Glutamatergic neuron (in vitro differentiated cells): ENCODE results near the gene DAZAP2. TPM values are rescaled to one million over a fixed set of nuclear protein-coding genes. Genes with fewer than 3 reads are reported as not detected.

Experiments
- DNase-seq: peaks from one replicate; pipeline ENCODE4 v3.0.0; 2022
- H3K27ac Mint-ChIP-seq: one replicate; pipeline ENCODE4 v1.8.0; 2020; ENCODE audit warnings: mild to moderate bottlenecking, mixed read lengths, inconsistent platforms; ENCODE audit not compliant: unreplicated experiment
- H3K27me3 Mint-ChIP-seq: one replicate; pipeline ENCODE4 v1.8.0; 2020; ENCODE audit warnings: mild to moderate bottlenecking, moderate library complexity, mixed read lengths, inconsistent platforms; ENCODE audit not compliant: unreplicated experiment
- H3K36me3 Mint-ChIP-seq: one replicate; pipeline ENCODE4 v1.8.0; 2020; ENCODE audit warnings: mild to moderate bottlenecking, mixed read lengths, inconsistent platforms; ENCODE audit not compliant: unreplicated experiment
- H3K4me1 Mint-ChIP-seq: one replicate; pipeline ENCODE4 v1.8.0; 2020; ENCODE audit warnings: mild to moderate bottlenecking, low read depth, mixed read lengths, inconsistent platforms; ENCODE audit not compliant: unreplicated experiment
- H3K4me3 Mint-ChIP-seq: one replicate; pipeline ENCODE4 v1.8.0; 2020; ENCODE audit warnings: mild to moderate bottlenecking, mixed read lengths, inconsistent platforms; ENCODE audit not compliant: unreplicated experiment
- H3K9me3 Mint-ChIP-seq: one replicate; pipeline ENCODE4 v1.8.0; 2020; ENCODE audit warnings: mild to moderate bottlenecking, moderate library complexity, mixed read lengths, inconsistent platforms; ENCODE audit not compliant: unreplicated experiment
- CTCF ChIP-seq: fragments of 200-600 bp; sonication (generic); IDR thresholded peaks from one replicate; pipeline ENCODE4 v1.5.0; 2021; ENCODE audit not compliant: partially characterized antibody, unreplicated experiment
- total RNA-seq: library from RNA; stranded (reverse); fragmentation: NEBNext Ultra II Directional; extraction: Animal tissue kit (Norgen Biotek cat#: 25700); gene quantifications from one replicate; pipeline ENCODE4 v1.2.1, GENCODE V29; 2021; ENCODE audit not compliant: unreplicated experiment

Gene DAZAP2
- total RNA-seq, 1 donor from 2014 or later, result 31.9 TPM

GRCh38 chr12:51262758-51263177 is 24.1 kb downstream of the DAZAP2 start:
- Mint-ChIP-seq H3K9me3 (no peaks in the 10 kb centered on the region), H3K4me3 (no peak overlapping the region), H3K36me3 (no peaks in the 10 kb centered on the region), H3K27ac (no peak overlapping the region), H3K27me3 (no peaks in the 10 kb centered on the region), H3K4me1 (no peaks in the 10 kb centered on the region)
- peak; percentile 14 for TF ChIP-seq CTCF
- peak; percentile 29 for DNase-seq

GRCh38 chr12:51263341-51263740 is 24.7 kb downstream of the DAZAP2 start:
- no peak for DNase-seq
- Mint-ChIP-seq H3K27me3 (no peaks in the 10 kb centered on the region), H3K36me3 (no peaks in the 10 kb centered on the region), H3K4me1 (no peaks in the 10 kb centered on the region), H3K27ac (no peak overlapping the region), H3K4me3 (no peak overlapping the region), H3K9me3 (no peaks in the 10 kb centered on the region)
- TF ChIP-seq CTCF, result no peak

GRCh38 chr12:51264297-51264696 is 25.7 kb downstream of the DAZAP2 start:
- no peak overlapping the region for H3K27ac Mint-ChIP-seq
- no peaks in the 10 kb centered on the region for H3K36me3 Mint-ChIP-seq
- H3K9me3 Mint-ChIP-seq, result no peaks in the 10 kb centered on the region
- no peaks in the 10 kb centered on the region for H3K4me1 Mint-ChIP-seq
- H3K4me3 Mint-ChIP-seq, result no peak overlapping the region
- no peak for DNase-seq
- no peak for TF ChIP-seq CTCF
- H3K27me3 Mint-ChIP-seq, result peaks cover 7% of the 10 kb centered on the region

GRCh38 chr12:51265024-51265423 is 26.4 kb downstream of the DAZAP2 start:
- Mint-ChIP-seq H3K27me3 (peaks cover 10% of the 10 kb centered on the region), H3K4me1 (no peaks in the 10 kb centered on the region), H3K36me3 (no peaks in the 10 kb centered on the region), H3K4me3 (no peak overlapping the region), H3K27ac (no peak overlapping the region), H3K9me3 (no peaks in the 10 kb centered on the region)
- no peak for DNase-seq
- no peak for TF ChIP-seq CTCF

- peaks cover 4% of the 10 kb centered on the region for H3K9me3 Mint-ChIP-seq
- H3K27me3 Mint-ChIP-seq, result peaks cover 20% of the 10 kb centered on the region
- H3K36me3 Mint-ChIP-seq, result no peaks in the 10 kb centered on the region
- peaks cover 4% of the 10 kb centered on the region for H3K4me1 Mint-ChIP-seq
- DNase-seq, result peak; percentile 62
- peak overlapping the region; percentile 81 for H3K4me3 Mint-ChIP-seq
- no peak for TF ChIP-seq CTCF
- no peak overlapping the region for H3K27ac Mint-ChIP-seq
Measured at GRCh38 chr12:51269174-51270066, 30.8 kb downstream of the DAZAP2 start.
